Mammary epithelial cell (primary cell): Measurements from ENCODE around the gene ADARB2.

Experiments
- EZH2 ChIP-seq: IDR thresholded peaks from 2 replicates; pipeline ENCODE4 v1.6.1; 2012; ENCODE audit warnings: low read length, inconsistent platforms, borderline replicate concordance
- TF ChIP-seq, protein P1 (sequence below), 2 donors: IDR thresholded peaks in 1 of 2; conservative IDR thresholded peaks in 1 of 2; 2 replicates each; pipeline ENCODE4 v1.5.1; 2011 to 2012; ENCODE audit warnings: inconsistent platforms in 2 of 2, low read length in 2 of 2, mild to moderate bottlenecking in 2 of 2, control low read depth in 1 of 2, low read depth in 1 of 2; ENCODE audit not compliant: insufficient read depth in 1 of 2; ENCODE audit errors: extremely low read depth in 1 of 2

DNA sequence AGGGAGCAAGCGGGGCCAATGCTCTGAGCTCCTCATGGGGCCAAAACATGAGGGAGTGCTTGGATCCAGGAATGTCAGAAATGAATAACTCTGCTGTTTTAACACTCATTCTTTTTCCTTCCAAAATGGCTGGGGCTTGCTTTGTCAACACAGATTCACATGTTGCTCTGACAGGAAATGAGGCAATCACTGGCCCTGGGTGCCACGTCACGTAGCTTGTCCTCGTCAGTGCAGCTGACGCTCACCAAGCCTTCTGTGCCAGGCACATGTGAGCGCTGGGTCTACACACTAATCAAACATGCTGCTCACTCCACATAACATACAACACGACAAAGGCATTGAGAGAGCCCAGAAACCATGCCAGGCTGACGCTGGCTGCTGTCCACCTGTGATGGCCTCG lies 482.2 kb downstream of the ADARB2 start:
- TF ChIP-seq, protein P1, sequence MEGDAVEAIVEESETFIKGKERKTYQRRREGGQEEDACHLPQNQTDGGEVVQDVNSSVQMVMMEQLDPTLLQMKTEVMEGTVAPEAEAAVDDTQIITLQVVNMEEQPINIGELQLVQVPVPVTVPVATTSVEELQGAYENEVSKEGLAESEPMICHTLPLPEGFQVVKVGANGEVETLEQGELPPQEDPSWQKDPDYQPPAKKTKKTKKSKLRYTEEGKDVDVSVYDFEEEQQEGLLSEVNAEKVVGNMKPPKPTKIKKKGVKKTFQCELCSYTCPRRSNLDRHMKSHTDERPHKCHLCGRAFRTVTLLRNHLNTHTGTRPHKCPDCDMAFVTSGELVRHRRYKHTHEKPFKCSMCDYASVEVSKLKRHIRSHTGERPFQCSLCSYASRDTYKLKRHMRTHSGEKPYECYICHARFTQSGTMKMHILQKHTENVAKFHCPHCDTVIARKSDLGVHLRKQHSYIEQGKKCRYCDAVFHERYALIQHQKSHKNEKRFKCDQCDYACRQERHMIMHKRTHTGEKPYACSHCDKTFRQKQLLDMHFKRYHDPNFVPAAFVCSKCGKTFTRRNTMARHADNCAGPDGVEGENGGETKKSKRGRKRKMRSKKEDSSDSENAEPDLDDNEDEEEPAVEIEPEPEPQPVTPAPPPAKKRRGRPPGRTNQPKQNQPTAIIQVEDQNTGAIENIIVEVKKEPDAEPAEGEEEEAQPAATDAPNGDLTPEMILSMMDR (conservative IDR thresholded peaks at IDR 0.05 in 1 of 2, IDR thresholded peaks at IDR 0.05 in 1 of 2; ENCODE audit: extremely low read depth in 1 of 2, insufficient read depth in 1 of 2, low read depth in 1 of 2, low read length in 2 of 2) = no peak
- TF ChIP-seq EZH2 = no peak
